NK-92 (cell line): ENCODE data around the gene GGTLC2.
"Not testable (repeated sequence)": the region's sequence is repeated elsewhere in the genome, so short reads cannot be mapped to it uniquely, and the experiment has no call there.

Experiments
- DNase-seq: peaks from one replicate; lab custom pipeline; 2025; ENCODE audit not compliant: unreplicated experiment; lab: John Stamatoyannopoulos, UW

GGTLC2 gene

DNA sequence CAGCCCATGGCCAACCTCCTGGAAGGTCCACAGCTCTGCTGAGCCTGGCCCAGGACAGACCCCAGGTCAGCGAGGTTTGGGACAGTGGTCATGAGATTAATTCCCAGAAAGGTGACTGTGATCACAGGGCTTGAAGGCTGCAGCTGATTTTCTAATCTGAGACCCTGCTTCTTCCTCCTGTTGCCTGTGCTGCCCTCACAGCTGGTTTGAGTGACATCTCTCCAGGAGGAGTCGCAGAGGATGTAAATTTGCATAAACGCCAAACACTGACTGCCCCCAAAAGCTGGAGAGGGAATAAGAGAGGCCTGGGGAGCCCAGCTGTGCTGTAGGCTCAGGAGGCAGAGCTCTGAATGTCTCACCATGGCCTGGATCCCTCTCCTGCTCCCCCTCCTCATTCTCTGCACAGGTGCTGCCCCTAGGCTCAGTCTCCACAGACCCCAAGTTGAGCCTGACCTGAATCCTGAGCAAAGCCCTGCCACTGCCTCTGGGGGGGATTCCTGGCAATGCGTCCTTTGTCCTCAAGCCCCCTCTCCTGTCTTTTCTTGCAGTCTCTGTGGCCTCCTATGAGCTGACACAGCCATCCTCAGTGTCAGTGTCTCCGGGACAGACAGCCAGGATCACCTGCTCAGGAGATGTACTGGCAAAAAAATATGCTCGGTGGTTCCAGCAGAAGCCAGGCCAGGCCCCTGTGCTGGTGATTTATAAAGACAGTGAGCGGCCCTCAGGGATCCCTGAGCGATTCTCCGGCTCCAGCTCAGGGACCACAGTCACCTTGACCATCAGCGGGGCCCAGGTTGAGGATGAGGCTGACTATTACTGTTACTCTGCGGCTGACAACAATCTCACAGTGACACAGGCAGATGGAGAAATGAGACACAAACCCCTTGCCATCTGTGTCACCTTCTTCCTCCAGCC is 23.8 kb downstream of the GGTLC2 start:
- DNase-seq: no peak

DNA sequence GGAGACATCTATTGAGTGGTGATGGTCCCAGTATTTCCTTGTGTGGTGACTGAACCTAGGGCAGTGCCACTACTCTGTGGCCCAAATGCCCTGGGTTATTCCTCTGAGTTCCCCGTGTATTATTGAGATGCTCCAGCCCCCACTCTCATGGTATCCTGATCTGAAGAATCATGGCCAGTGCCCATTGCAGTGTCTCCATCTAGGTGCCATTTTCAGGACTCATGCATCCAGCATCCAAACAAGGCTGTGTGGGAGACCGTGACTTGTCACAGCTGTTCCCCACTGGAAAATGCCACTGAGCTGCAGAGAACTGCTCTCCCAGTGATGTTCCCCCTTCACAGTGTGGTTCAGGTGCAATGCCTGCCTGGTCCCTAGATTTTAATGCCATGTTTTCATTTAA is 24.7 kb downstream of the GGTLC2 start:
- no peak for DNase-seq

DNA sequence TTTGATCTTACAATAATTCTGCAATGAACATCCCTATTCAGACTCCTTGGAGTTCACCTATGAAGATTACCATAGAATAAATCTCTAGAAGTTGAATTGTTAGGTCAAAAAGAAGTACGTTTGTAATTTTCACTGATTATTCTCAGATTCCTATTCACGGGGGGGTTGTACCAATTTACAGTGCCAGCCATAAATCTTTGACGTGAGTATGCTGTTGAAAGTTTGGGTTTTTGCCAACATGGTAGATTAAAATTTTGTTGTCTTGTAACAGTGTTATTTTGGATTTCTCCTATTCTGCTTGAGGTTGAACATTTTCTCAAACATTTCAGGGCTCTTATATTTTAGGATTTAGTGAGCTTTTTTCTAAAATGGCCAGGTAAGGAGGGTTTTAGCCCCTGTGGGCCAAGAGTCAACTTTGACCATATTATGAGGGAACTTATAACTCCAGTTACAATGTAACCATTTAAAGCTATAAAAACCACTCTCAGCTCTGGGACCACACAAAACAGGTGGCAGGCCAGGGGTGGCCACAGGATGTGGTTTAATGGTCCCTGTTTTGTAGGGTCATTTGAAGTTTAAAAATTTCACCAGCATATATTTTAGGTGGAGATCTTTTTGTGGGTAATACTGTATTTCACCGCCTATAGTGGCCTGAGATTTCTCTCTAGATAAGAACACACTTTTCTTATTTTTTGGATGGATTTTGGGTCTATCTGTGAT is 25.8 kb downstream of the GGTLC2 start:
- no peak for DNase-seq

GRCh38 chr22:22671506-22671905 is 27.1 kb downstream of the GGTLC2 start:
- DNase-seq: no peak

GRCh38 chr22:22673099-22673498 is 28.7 kb downstream of the GGTLC2 start:
- DNase-seq: no peak

GRCh38 chr22:22673628-22674027 is 29.2 kb downstream of the GGTLC2 start:
- DNase-seq: no peak

DNA sequence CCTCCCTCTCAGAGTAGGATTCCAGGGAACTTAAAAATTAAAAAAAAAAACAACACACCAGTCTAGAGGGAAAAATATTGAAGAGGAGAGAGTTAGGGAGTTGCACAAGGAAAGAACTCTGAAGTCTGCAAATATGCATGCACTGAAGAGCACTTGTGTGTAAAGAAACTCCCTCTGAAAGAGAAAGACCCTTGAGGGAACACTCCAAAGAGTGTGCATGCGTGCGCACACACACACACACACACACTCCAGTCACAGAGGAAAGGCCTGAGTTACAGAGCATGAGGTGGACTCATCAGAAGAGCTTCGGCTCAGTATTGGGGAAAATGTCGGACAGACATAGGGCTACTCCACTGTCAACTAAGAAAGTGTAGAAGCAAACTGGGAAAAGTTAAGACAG is 30.1 kb downstream of the GGTLC2 start:
- no peak for DNase-seq

DNA sequence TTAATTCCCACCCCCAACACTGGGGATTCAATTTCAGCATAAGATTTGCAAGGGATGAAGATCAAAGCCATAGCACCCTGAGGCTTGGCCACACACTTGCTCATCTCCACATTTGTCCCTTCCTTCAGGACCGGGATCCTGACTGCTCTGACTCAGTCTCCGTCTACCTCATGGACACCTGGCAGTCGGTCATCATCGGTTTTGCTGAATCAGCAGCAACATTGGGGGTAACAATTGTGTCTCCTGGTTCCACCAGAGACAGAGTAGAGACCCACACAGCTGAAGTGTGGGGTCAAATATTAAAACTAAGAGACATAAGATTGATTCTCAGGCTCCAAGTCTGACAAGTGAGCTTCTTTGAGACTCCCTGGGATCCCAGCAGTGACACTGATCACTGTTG is 34.6 kb downstream of the GGTLC2 start:
- DNase-seq: no peak

- no peak for DNase-seq
Measured at GRCh38 chr22:22680396-22680795, 36.0 kb downstream of the GGTLC2 start.

- no peak for DNase-seq
Measured at GRCh38 chr22:22681221-22681739, 36.9 kb downstream of the GGTLC2 start.

DNA sequence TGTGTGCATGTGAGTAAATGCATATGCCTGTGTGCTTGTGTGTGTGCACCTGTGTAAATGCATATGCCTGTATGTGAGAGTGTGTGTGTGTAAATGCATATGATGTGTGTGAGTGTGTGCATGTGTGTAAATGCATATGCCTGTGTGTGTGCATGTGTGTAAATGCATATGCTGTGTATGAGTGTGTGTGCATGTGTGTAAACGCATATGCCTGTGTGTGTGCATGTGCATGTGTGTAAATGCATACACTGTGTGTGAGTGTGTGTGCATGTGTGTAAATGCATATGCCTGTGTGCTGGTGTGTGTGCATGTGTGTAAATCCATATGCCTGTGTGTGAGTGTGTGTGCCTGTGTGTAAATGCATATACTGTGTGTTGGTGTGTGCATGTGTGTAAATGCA is 37.8 kb downstream of the GGTLC2 start:
- DNase-seq: no peak

DNA sequence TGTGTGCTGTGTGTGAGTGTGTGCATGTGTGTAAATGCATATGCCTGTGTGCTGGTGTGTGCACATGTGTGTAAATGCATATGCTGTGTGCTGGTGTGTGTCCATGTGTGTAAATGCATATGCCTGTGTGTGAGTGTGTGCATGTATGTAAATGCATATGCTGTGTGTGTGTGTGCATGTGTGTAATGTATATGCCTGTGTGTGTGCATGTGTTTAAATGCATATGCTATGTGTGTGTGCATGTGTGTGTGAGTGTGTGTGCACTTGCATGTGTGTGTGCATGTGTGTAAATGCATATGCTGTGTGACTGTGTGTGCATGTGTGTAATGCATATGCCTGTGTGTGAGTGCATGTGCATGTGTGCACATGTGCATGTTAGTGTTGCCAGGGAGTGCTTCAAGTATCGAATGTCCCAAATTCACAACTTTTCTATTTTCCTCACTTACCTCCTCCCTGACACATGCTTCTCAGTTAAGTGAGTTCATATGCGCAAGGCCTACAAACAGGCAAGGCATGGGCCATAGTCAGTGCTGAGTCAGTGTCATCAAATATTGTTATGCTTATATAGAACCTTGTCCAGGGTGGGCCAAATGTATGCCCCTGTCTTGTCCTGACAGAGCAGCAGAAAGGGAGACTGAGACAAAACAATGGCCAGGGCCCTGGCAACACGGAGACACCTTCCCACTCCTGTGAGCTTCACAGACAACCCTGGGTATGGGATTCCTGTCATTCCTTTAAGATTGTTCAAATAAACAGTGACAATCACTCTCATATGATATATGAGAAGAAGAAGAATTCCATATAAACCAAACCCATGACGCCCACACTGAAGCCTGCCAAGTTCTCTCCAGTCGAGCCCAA is 38.6 kb downstream of the GGTLC2 start:
- no peak for DNase-seq

GRCh38 chr22:22683668-22684361 is 39.4 kb downstream of the GGTLC2 start:
- no peak for DNase-seq

DNA sequence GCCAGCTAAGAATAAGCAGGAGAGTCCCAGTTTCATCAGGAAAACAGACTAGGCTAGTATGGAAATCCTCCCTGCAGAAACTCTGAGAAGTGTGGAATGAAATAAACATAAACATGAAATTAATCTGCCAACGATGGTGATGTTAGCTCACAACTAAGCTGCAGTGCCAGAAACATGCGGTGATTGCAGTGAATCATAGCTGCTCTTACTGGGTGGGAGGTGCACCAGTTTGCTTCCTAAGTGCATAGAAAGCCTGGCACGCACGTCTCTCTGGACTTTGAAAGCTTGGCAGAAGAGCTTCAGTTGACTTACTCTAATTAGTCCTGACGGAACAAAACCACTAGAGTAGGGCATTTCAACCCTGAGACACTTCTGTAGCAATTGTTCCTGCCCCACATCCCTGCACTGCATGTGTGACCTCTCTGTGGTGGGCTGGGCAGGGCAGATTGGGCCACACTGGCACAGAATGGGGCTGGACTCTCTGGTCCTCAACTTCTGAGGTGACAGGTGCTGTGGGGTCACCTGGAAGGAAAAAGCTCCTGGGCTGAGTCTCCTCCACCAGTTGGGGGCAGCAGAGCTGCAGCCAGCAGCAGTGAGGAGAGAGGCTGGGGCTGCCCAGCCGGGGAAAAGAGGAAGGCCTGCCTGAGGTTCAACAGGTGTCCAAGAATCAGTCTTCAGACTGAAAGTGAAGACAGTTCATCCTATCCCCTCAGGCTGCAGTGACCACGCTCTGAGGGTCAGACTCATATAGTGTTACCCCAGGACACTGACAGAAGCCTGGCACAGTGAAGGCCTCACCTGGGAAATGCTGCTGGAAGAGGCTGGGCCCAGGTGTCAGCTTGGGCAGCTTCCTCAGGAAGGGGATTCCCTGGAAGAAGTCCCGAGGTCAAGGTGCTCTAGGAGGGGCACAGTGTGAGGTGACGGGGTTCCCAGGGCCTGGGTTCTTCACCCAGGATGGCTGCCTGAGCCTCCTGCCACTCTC is 40.5 kb downstream of the GGTLC2 start:
- DNase-seq: no peak

- no peak for DNase-seq
Measured at GRCh38 chr22:22685586-22685985, 41.2 kb downstream of the GGTLC2 start.

DNA sequence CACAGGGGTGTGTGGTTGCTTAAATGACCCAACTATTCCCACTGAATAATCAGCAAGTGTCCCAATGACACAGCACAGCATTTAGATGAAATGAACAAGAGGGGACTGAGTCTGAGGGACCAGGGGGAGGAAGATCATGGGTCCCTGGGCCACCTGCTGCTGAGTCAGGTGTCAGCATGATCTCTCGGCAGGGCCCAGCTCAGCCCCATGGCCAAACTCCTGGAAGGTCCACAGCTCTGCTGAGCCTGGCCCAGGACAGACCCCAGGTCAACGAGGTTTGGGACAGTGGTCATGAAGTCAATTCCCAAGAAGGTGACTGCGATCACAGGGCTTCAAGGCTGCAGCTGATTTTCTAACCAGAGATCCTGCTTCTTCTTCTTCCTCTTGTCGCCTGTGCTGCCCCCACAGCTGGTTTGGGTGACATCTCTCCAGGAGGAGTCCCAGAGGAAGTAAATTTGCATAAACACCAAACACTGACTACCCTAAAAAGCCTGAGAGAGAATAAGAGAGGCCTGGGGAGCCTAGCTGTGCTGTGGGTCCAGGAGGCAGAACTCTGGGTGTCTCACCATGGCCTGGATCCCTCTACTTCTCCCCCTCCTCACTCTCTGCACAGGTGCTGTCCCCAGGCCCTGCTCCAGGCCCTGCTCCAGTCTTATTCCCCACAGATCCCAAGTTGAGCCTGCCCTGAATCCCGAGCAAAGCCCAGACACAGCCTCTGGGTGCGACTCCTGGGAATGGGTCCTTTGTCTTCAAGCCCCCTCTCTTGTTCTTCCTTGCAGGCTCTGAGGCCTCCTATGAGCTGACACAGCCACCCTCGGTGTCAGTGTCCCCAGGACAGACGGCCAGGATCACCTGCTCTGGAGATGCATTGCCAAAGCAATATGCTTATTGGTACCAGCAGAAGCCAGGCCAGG is 42.0 kb downstream of the GGTLC2 start:
- not testable (repeated sequence) for DNase-seq

- no peak for DNase-seq
Measured at GRCh38 chr22:22687638-22688500, 43.5 kb downstream of the GGTLC2 start.
